Thyroid gland (tissue), 4 donors: ENCODE measurements around the gene PIWIL1. TPM values are rescaled to one million over a fixed set of nuclear protein-coding genes. Genes with fewer than 3 reads are reported as not detected.

Experiments used
- DNase-seq, 2 donors: peaks; one replicate each; pipeline ENCODE4 v3.0.0-alpha.2; 2019
- H3K27ac ChIP-seq, 3 donors: fragments of 200-600 bp; sonication (generic); 1 replicate in 2 of 3; 2 replicates in 1 of 3; pipeline ENCODE4 v1.5.1; 2016 to 2019; ENCODE audit warnings: mild to moderate bottlenecking in 1 of 3, moderate library complexity in 1 of 3
- H3K27me3 ChIP-seq: fragments of 200-600 bp; sonication (generic); one replicate; pipeline ENCODE4 v1.5.1; 2019
- H3K36me3 ChIP-seq, 2 donors: fragments of 200-600 bp; sonication (generic); one replicate each; pipeline ENCODE4 v1.5.1; 2016 to 2019
- H3K4me1 ChIP-seq, 2 donors: fragments of 200-600 bp; sonication (generic); one replicate each; pipeline ENCODE4 v1.5.1; 2017 to 2019
- H3K4me3 ChIP-seq, 3 donors: fragments of 200-600 bp; sonication (generic); replicated peaks in 1 of 3; 1 replicate in 2 of 3; 2 replicates in 1 of 3; pipeline ENCODE4 v1.5.1; 2016; ENCODE audit warnings: mild to moderate bottlenecking in 1 of 3
- H3K9me3 ChIP-seq: fragments of 200-600 bp; sonication (generic); one replicate; pipeline ENCODE4 v1.5.1; 2017
- CTCF ChIP-seq, 6 experiments: fragments of 200-600 bp in 3 of 6; fragments of 450-650 bp in 3 of 6; sonication (generic) in 3 of 6; IDR thresholded peaks; one replicate each; pipeline ENCODE4 v1.5.1; 2016 to 2019; ENCODE audit warnings: antibody characterized with exemption in 6 of 6, mild to moderate bottlenecking in 2 of 6, inconsistent platforms in 1 of 6, moderate library complexity in 1 of 6
- POLR2A ChIP-seq, 2 donors: fragments of 450-650 bp; IDR thresholded peaks; one replicate each; pipeline ENCODE4 v1.6.1; 2017; ENCODE audit warnings: antibody characterized with exemption in 2 of 2, mild to moderate bottlenecking in 2 of 2, moderate library complexity in 1 of 2
- WGBS, 2 donors: methylation state at CpG; one replicate each; pipeline ENCODE4 v1.1.5; 2017; 5-methylcytosine and 5-hydroxymethylcytosine counted together
- intact Hi-C: fragments of 100-400 bp; cut with DNase I; formaldehyde crosslinking; loops from one replicate; pipeline ENCODE4 v1.15.1; 2023
- total RNA-seq, 4 donors: library from RNA; depleted of rRNA; stranded (reverse); fragments of >200 nt; gene quantifications; one replicate each; pipeline ENCODE4 v1.2.3, GENCODE V29; 2016

Gene PIWIL1
- total RNA-seq, 4 donors from 2014 or later, result 0.22 to 1.5 (median 0.67) TPM; not detected in 1

DNA sequence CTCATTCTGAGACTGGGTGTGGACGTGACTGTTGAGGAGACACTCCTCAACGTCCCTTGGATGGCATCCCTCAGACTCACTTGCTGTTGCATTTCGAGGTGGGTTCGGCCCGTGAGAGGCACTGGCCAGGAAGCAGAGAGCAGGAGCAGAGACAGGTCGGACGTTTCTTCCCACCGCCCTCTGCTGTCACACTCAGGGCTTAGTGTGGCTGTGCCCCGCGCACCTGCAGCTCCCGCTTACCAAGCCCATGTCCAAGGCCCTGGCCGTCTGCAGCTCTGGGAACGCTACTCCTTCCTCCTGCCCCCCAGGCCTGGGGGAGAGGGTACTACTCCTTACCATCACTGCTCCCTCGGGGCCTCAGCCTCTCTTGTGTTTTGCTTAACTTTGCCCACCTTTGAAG, 29.8 kb upstream of the PIWIL1 start:
- Histone ChIP-seq H3K36me3 (no peaks in the 10 kb centered on the region), H3K9me3 (no peaks in the 10 kb centered on the region), H3K27ac (no peak overlapping the region), H3K4me3 (no peak overlapping the region), H3K4me1 (no peaks in the 10 kb centered on the region), H3K27me3 (no peaks in the 10 kb centered on the region)
- WGBS, 2 donors, result 81 to 90% methylated on average over 14 of the region's 14 CpGs
- DNase-seq, result no peak
- intact Hi-C loops, result no loop called here
- TF ChIP-seq CTCF (IDR thresholded peaks at IDR 0.05) (no peak), POLR2A (IDR thresholded peaks at IDR 0.05) (no peak)

GRCh38 chr12:130308393-130308792, 29.3 kb upstream of the PIWIL1 start:
- no peak overlapping the region for H3K4me3 ChIP-seq
- WGBS, 2 donors, result 94% methylated on average over 6 of the region's 6 CpGs
- intact Hi-C loops, result no loop called here
- no peak overlapping the region for H3K27ac ChIP-seq
- H3K27me3 ChIP-seq, result no peaks in the 10 kb centered on the region
- H3K9me3 ChIP-seq, result no peaks in the 10 kb centered on the region
- no peaks in the 10 kb centered on the region for H3K36me3 ChIP-seq
- TF ChIP-seq CTCF (IDR thresholded peaks at IDR 0.05) (no peak), POLR2A (IDR thresholded peaks at IDR 0.05) (no peak)
- DNase-seq, result no peak
- no peaks in the 10 kb centered on the region for H3K4me1 ChIP-seq

- no peaks in the 10 kb centered on the region for H3K9me3 ChIP-seq
Measured at GRCh38 chr12:130316251-130316650, 21.4 kb upstream of the PIWIL1 start.

GRCh38 chr12:130320536-130320935, 17.2 kb upstream of the PIWIL1 start:
- no peak overlapping the region for H3K4me3 ChIP-seq
- H3K36me3 ChIP-seq, result no peaks in the 10 kb centered on the region
- WGBS, 2 donors, result 76 to 80% methylated on average over 2 of the region's 2 CpGs

More at GRCh38 chr12:130316251-130316650, 21.4 kb upstream of the PIWIL1 start:
- WGBS, 2 donors, result 68 to 73% methylated on average over 3 of the region's 3 CpGs
- no peak for DNase-seq
- Histone ChIP-seq H3K4me3 (no peak overlapping the region), H3K27ac (no peak overlapping the region), H3K36me3 (no peaks in the 10 kb centered on the region), H3K4me1 (no peaks in the 10 kb centered on the region), H3K27me3 (no peaks in the 10 kb centered on the region)
- TF ChIP-seq POLR2A (IDR thresholded peaks at IDR 0.05), result no peak
- TF ChIP-seq CTCF (IDR thresholded peaks at IDR 0.05), result no peak
- intact Hi-C loops, result no loop called here

DNA sequence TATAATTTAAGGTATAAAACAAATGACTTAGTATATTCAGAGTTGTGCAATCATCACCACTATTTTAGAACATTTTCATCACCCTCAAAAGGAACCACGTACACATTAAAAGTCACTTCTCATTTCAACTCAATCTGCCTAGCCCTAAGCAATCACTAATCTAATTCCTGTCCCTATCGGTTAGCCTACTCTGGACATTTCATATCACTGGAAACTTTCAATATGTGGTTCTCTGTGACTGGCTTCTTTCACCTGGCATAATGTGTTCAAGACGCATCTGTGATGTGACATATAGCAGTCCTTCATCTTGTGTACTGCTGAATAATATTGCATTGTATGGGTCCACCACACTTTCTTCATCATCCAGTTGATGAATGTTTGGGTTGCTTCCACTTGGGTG, 15.4 kb upstream of the PIWIL1 start:
- DNase-seq, result no peak
- H3K4me1 ChIP-seq, result no peaks in the 10 kb centered on the region
- no peaks in the 10 kb centered on the region for H3K9me3 ChIP-seq
- no peak for TF ChIP-seq POLR2A (IDR thresholded peaks at IDR 0.05)
- no peak overlapping the region for H3K27ac ChIP-seq
- H3K4me3 ChIP-seq, result no peak overlapping the region
- no peaks in the 10 kb centered on the region for H3K36me3 ChIP-seq
- WGBS, 2 donors, result 92 to 93% methylated on average over 3 of the region's 3 CpGs
- intact Hi-C loops, result no loop called here
- H3K27me3 ChIP-seq, result no peaks in the 10 kb centered on the region

More at GRCh38 chr12:130320536-130320935, 17.2 kb upstream of the PIWIL1 start:
- Histone ChIP-seq H3K4me1 (no peaks in the 10 kb centered on the region), H3K27me3 (no peaks in the 10 kb centered on the region), H3K9me3 (no peaks in the 10 kb centered on the region), H3K27ac (no peak overlapping the region)
- intact Hi-C loops, result no loop called here
- no peak for TF ChIP-seq POLR2A (IDR thresholded peaks at IDR 0.05)
- DNase-seq, result no peak

- no peak for DNase-seq
- WGBS, 2 donors, result 87 to 95% methylated on average over 9 of the region's 9 CpGs
- intact Hi-C loops, result no loop called here
- no peaks in the 10 kb centered on the region for H3K36me3 ChIP-seq
- H3K4me3 ChIP-seq, result no peak overlapping the region
- H3K4me1 ChIP-seq, result no peaks in the 10 kb centered on the region
- no peak overlapping the region for H3K27ac ChIP-seq
- peaks cover 6% of the 10 kb centered on the region for H3K27me3 ChIP-seq
- no peak for TF ChIP-seq POLR2A (IDR thresholded peaks at IDR 0.05)
- no peak for TF ChIP-seq CTCF (IDR thresholded peaks at IDR 0.05)
- H3K9me3 ChIP-seq, result no peaks in the 10 kb centered on the region
Measured at GRCh38 chr12:130330685-130331084, 7.0 kb upstream of the PIWIL1 start.
